Measurements from ENCODE around the gene TAF7. TPM values are rescaled to one million over a fixed set of nuclear protein-coding genes. Genes with fewer than 3 reads are reported as not detected.

The TAF7 gene
- total and polyA plus RNA-seq, 10 of the 15 experiments (the other 5 are each of a cell fraction or from before 2014, with no cell fraction given) = 42.0 to 88.8 (median 69.2) TPM

DNA sequence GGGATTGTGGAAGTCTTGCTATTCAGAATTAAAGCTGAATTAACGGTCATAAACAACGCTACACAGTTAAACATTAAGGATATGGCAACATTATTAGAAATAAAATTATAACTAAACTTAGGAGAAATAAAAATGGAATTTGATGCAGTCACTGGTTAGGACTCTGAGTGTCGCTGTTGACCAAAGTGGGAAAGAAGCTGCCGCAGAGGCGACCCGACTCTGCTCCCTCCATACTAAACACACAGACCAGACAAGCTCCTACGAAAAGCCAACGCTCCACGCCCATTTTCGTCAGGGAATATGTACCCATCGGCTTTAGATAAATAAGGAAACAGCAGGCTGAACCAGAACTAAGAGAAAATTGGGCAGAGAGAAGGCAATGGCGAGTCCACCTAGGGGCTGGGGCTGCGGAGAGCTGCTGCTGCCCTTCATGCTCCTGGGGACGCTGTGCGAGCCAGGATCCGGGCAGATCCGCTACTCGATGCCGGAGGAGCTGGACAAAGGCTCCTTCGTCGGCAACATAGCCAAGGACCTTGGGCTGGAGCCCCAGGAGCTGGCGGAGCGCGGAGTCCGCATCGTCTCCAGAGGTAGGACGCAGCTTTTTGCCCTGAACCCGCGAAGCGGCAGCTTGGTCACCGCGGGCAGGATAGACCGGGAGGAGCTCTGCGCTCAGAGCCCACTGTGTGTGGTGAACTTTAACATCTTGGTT lies 43.5 kb upstream of the TAF7 start, which contains the start of gene PCDHGA5:
Gene PCDHGA5 (plus strand): TSS at position 211 of the 709 bp plus-strand sequence. CDS start 169 bp downstream, at position 380.
- ChIA-PET POLR2A (no interaction called here), SMC1A (ENCODE audit: uncharacterized antibody, unreplicated experiment) (no interaction called here), RAD21 (ENCODE audit: unreplicated experiment) (no interaction called here), CTCF (interaction anchor here (1.1 kb wide), 1 partner anchor 146 kb away, joined by 3 read pairs; no protein-coding TSS in a partner anchor)
- no peaks in the 10 kb centered on the region for H3K4me1 ChIP-seq (ENCODE audit: control insufficient read depth, insufficient read depth, low read length)
- in situ Hi-C loops (cut with MboI) = no loop called here
- TF ChIP-seq SRF (IDR thresholded peaks at IDR 0.05; ENCODE audit: low read depth in 2 of 2, low read length in 2 of 2) (no peak), STAT1 (conservative IDR thresholded peaks at IDR 0.05) (no peak), KDM1A (IDR thresholded peaks at IDR 0.05; ENCODE audit: borderline replicate concordance) (no peak), SREBF2 (IDR thresholded peaks at IDR 0.05; ENCODE audit: low read length) (no peak), RELA (IDR thresholded peaks at IDR 0.05; ENCODE audit: borderline replicate concordance, partially characterized antibody) (no peak), POLR2AphosphoS2 (IDR thresholded peaks at IDR 0.05; ENCODE audit: low read depth, low read length) (no peak), ATF7 (IDR thresholded peaks at IDR 0.05; ENCODE audit: low read depth) (no peak)
- TF ChIP-seq, protein P1, sequence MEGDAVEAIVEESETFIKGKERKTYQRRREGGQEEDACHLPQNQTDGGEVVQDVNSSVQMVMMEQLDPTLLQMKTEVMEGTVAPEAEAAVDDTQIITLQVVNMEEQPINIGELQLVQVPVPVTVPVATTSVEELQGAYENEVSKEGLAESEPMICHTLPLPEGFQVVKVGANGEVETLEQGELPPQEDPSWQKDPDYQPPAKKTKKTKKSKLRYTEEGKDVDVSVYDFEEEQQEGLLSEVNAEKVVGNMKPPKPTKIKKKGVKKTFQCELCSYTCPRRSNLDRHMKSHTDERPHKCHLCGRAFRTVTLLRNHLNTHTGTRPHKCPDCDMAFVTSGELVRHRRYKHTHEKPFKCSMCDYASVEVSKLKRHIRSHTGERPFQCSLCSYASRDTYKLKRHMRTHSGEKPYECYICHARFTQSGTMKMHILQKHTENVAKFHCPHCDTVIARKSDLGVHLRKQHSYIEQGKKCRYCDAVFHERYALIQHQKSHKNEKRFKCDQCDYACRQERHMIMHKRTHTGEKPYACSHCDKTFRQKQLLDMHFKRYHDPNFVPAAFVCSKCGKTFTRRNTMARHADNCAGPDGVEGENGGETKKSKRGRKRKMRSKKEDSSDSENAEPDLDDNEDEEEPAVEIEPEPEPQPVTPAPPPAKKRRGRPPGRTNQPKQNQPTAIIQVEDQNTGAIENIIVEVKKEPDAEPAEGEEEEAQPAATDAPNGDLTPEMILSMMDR (IDR thresholded peaks at IDR 0.05 in 2 of 3, conservative IDR thresholded peaks at IDR 0.05 in 1 of 3; ENCODE audit: control insufficient read depth in 2 of 3, extremely low read depth in 1 of 3, insufficient read depth in 1 of 3, low read depth in 3 of 3, low read length in 3 of 3) = no peak
- TF ChIP-seq, protein P2, sequence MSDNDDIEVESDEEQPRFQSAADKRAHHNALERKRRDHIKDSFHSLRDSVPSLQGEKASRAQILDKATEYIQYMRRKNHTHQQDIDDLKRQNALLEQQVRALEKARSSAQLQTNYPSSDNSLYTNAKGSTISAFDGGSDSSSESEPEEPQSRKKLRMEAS (IDR thresholded peaks at IDR 0.05; ENCODE audit: low read depth, low read length) = no peak
- H3K27me3 ChIP-seq (replicated peaks in 1 of 2; ENCODE audit: control insufficient read depth in 2 of 2, insufficient read depth in 2 of 2, low read length in 1 of 2) = no peaks in the 10 kb centered on the region; a peak in 1 of 4 replicates
- no peaks in the 10 kb centered on the region for H3K79me2 ChIP-seq (ENCODE audit: control insufficient read depth, insufficient read depth, low read length)
- H3K9ac ChIP-seq (ENCODE audit: control insufficient read depth, insufficient read depth, low read length) = no peak within 1 kb of the TSS
- H2AFZ ChIP-seq (ENCODE audit: control insufficient read depth, low read depth, low read length) = no peak within 1 kb of the TSS
- peaks cover 15% of the 10 kb centered on the region; the same call in 2 of the 3 replicates for H3K9me3 ChIP-seq (replicated peaks; ENCODE audit: control insufficient read depth, insufficient read depth, low read length)
- DNase-seq (ENCODE audit: low read depth, low spot score) (no peak), FAIRE-seq (no peak), ATAC-seq (no peak)
- no peak within 1 kb of the TSS for H3K27ac ChIP-seq (ENCODE audit: control insufficient read depth, insufficient read depth)
- no peaks in the 10 kb centered on the region for H3K36me3 ChIP-seq (ENCODE audit: control insufficient read depth in 2 of 2, insufficient read depth in 2 of 2, low read length in 1 of 2)
- no TSS peak for BruUV-seq (replicated peaks)
- 79% methylated on average over 34 of the region's 34 CpGs for WGBS (ENCODE audit: insufficient coverage, insufficient replicate concordance, low lambda C conversion rate, missing lambda C conversion rate)
- no peak within 1 kb of the TSS for H3K4me2 ChIP-seq (ENCODE audit: control insufficient read depth, insufficient read depth)
- no peaks in the 10 kb centered on the region for H4K20me1 ChIP-seq (ENCODE audit: control insufficient read depth, insufficient read depth)
- intact Hi-C loops (cut with micrococcal nuclease; ENCODE audit: unreplicated experiment) = no loop called here
- no peak within 1 kb of the TSS for H3K4me3 ChIP-seq
